BLaER1 (cell line): ENCODE data around the gene ACTL6B.
"Not testable (repeated sequence)": the region's sequence is repeated elsewhere in the genome, so short reads cannot be mapped to it uniquely, and the experiment has no call there.

Experiments used
- H3K27ac ChIP-seq: shearing (Covaris generic); formaldehyde crosslinking; 2 replicates; pipeline ENCODE4 v1.8.1; 2022
- H3K27me3 ChIP-seq: shearing (Covaris generic); formaldehyde crosslinking; 2 replicates; pipeline ENCODE4 v1.8.1; 2022
- H3K36me3 ChIP-seq: shearing (Covaris generic); formaldehyde crosslinking; 2 replicates; pipeline ENCODE4 v1.8.1; 2022
- H3K4me1 ChIP-seq: shearing (Covaris generic); formaldehyde crosslinking; 2 replicates; pipeline ENCODE4 v1.8.1; 2022
- H3K4me2 ChIP-seq: shearing (Covaris generic); formaldehyde crosslinking; 2 replicates; pipeline ENCODE4 v1.8.1; 2022
- H3K4me3 ChIP-seq: shearing (Covaris generic); formaldehyde crosslinking; 2 replicates; pipeline ENCODE4 v1.8.1; 2022
- H3K9ac ChIP-seq: shearing (Covaris generic); formaldehyde crosslinking; 2 replicates; pipeline ENCODE4 v1.8.1; 2022
- H3K9me3 ChIP-seq: shearing (Covaris generic); formaldehyde crosslinking; 2 replicates; pipeline ENCODE4 v1.8.1; 2022
- H4K20me1 ChIP-seq: shearing (Covaris generic); formaldehyde crosslinking; 2 replicates; pipeline ENCODE4 v1.8.1; 2022
- Cebpa-rat ChIP-seq: shearing (Covaris generic); IDR thresholded peaks from 2 replicates; pipeline ENCODE4 v1.8.1; 2022

The ACTL6B gene

GRCh38 chr7:100673942-100674410 lies 17.7 kb upstream of the ACTL6B start:
- H3K9ac ChIP-seq = peak overlapping the region; percentile 94
- no peaks in the 10 kb centered on the region for H3K27me3 ChIP-seq
- H3K4me1 ChIP-seq = peaks cover 32% of the 10 kb centered on the region
- peaks cover 45% of the 10 kb centered on the region for H4K20me1 ChIP-seq
- peak overlapping the region; percentile 97 for H3K27ac ChIP-seq
- peaks cover 27% of the 10 kb centered on the region for H3K36me3 ChIP-seq
- no peaks in the 10 kb centered on the region for H3K9me3 ChIP-seq
- peak overlapping the region; percentile 93 for H3K4me2 ChIP-seq
- peak overlapping the region; percentile 95 for H3K4me3 ChIP-seq
- TF ChIP-seq Cebpa-rat = no peak

- Histone ChIP-seq H3K4me2 (peak within 1 kb of the TSS; percentile 93), H3K9ac (peak within 1 kb of the TSS; percentile 94), H3K9me3 (no peaks in the 10 kb centered on the region), H3K27me3 (no peaks in the 10 kb centered on the region), H3K36me3 (peaks cover 21% of the 10 kb centered on the region), H3K4me1 (peaks cover 29% of the 10 kb centered on the region), H4K20me1 (peaks cover 39% of the 10 kb centered on the region), H3K4me3 (peak within 1 kb of the TSS; percentile 95), H3K27ac (peak within 1 kb of the TSS; percentile 97)
- TF ChIP-seq Cebpa-rat = no peak
Observed at GRCh38 chr7:100673302-100673941, 17.2 kb upstream of the ACTL6B start, which contains the start of gene GNB2. TSS of gene GNB2 (plus strand) at chr7:100673740. CDS start at chr7:100676266, 2,526 bp downstream.

DNA sequence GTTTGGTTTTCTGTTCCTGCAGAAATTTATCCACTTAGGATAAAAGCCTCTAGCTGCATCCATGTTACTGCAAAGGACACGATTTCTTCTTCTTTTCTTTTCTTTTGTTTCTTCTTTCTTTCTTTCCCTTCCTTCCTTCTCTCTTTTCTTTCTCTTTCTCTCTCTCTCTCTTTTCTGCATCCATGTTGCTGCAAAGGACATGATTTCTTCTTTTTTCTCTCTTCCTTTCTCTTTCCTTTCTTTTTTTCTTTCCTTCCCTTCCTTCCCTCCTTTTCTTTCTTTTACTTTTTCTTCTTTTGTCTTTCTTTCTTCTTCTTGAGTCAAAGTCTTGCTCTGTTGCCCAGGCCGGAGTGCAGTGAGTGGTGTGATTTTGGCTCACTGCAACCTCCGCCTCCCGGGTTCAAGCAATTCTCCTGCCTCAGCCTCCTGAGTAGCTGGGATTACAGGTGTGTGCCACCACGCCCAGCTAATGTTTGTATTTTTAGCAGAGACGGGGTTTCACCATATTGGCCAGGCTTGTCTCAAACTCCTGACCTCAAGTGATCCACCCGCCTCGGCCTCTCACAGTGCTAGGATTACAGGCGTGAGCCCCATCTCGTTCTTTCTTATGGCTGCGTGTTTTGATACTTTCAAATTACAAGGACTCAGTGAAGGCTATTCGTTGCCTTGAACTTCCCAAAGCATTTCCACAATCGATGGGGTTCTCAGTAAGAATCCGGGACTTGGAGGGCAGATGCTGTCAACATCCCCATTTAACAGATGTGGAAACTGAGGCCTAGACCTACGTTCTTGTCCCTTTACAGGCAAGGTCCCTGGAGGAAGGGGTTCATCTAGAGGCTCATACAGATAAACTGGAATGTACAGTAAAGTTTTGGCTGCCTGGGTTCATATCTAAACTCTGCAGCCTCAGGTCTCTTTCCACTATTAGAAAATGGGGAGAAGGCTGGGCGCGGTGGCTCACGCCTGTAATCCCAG lies 15.4 kb upstream of the ACTL6B start:
- H3K27me3 ChIP-seq = no peaks in the 10 kb centered on the region

DNA sequence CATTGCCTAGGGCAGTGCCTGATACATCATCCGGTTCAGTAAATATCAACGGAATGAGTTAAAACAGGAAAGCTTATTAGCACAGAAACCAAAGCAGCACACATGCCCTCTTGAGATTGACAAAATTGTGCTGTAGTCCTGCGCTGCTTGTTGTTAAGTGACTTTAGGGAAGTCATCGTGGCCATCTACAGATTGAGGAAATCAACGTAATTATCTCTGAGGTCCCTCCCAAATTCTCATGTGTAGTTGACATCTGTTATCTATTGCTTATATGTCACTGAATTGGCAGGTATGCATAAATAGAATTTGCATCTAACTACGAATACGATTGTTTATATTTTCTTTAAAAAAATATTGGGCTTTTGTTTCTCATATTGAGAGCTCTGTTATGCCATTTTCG lies 13.8 kb upstream of the ACTL6B start:
- no peaks in the 10 kb centered on the region for H3K9me3 ChIP-seq
- H3K36me3 ChIP-seq = no peaks in the 10 kb centered on the region
- no peak overlapping the region for H3K27ac ChIP-seq
- H3K9ac ChIP-seq = no peak overlapping the region
- H3K4me2 ChIP-seq = no peak overlapping the region
- peaks cover 9% of the 10 kb centered on the region for H4K20me1 ChIP-seq
- H3K27me3 ChIP-seq = no peaks in the 10 kb centered on the region
- H3K4me3 ChIP-seq = no peak overlapping the region
- H3K4me1 ChIP-seq = 0 out of 2 replicates have a peak, but pooled peaks cover 7% of the 10 kb centered on the region
- no peak for TF ChIP-seq Cebpa-rat

More for the DNA sequence above, 15.4 kb upstream of the ACTL6B start:
- no peak overlapping the region for H3K9ac ChIP-seq
- peaks cover 4% of the 10 kb centered on the region for H3K36me3 ChIP-seq
- H4K20me1 ChIP-seq = peaks cover 21% of the 10 kb centered on the region
- no peak overlapping the region for H3K4me2 ChIP-seq
- H3K4me3 ChIP-seq = no peak overlapping the region
- H3K27ac ChIP-seq = no peak overlapping the region
- H3K4me1 ChIP-seq = peaks cover 11% of the 10 kb centered on the region
- no peaks in the 10 kb centered on the region for H3K9me3 ChIP-seq
- TF ChIP-seq Cebpa-rat = no peak

DNA sequence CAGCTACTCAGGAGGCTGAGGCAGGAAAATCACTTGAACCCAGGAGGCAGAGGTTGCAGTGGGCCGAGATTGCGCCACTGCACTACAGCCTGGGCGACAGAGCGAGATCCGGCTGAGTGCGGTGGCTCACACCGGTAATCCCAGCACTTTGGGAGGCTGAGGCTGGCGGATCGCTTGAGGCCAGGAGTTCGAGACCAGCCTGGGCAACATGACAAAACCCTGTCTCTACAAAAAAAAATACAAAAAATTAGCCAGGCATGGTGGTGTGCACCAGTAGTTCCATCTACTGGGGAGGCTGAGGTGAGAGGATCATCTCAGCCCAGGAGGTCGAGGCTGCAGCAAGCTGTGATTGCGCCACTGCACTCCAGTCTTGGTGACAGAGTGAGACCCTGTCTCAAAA lies 12.9 kb upstream of the ACTL6B start:
- not testable (repeated sequence) for H3K4me1 ChIP-seq, H3K9me3 ChIP-seq, H3K36me3 ChIP-seq, H4K20me1 ChIP-seq, H3K9ac ChIP-seq, H3K27ac ChIP-seq, H3K4me3 ChIP-seq, H3K4me2 ChIP-seq, H3K27me3 ChIP-seq

GRCh38 chr7:100668069-100668449 lies 11.8 kb upstream of the ACTL6B start:
- Histone ChIP-seq H3K27me3 (no peaks in the 10 kb centered on the region), H3K9me3 (no peaks in the 10 kb centered on the region), H3K4me2 (no peak overlapping the region), H3K4me1 (0 out of 2 replicates have a peak, but pooled peaks cover 6% of the 10 kb centered on the region), H3K36me3 (no peaks in the 10 kb centered on the region), H3K9ac (no peak overlapping the region), H3K27ac (no peak overlapping the region), H4K20me1 (no peaks in the 10 kb centered on the region), H3K4me3 (no peak overlapping the region)
- no peak for TF ChIP-seq Cebpa-rat

- Histone ChIP-seq H4K20me1 (no peaks in the 10 kb centered on the region), H3K27ac (no peak overlapping the region), H3K9me3 (no peaks in the 10 kb centered on the region), H3K4me2 (no peak overlapping the region), H3K27me3 (no peaks in the 10 kb centered on the region), H3K9ac (no peak overlapping the region), H3K4me1 (no peaks in the 10 kb centered on the region), H3K4me3 (no peak overlapping the region), H3K36me3 (no peaks in the 10 kb centered on the region)
- TF ChIP-seq Cebpa-rat = no peak
Observed at GRCh38 chr7:100667331-100668068, 11.3 kb upstream of the ACTL6B start.

DNA sequence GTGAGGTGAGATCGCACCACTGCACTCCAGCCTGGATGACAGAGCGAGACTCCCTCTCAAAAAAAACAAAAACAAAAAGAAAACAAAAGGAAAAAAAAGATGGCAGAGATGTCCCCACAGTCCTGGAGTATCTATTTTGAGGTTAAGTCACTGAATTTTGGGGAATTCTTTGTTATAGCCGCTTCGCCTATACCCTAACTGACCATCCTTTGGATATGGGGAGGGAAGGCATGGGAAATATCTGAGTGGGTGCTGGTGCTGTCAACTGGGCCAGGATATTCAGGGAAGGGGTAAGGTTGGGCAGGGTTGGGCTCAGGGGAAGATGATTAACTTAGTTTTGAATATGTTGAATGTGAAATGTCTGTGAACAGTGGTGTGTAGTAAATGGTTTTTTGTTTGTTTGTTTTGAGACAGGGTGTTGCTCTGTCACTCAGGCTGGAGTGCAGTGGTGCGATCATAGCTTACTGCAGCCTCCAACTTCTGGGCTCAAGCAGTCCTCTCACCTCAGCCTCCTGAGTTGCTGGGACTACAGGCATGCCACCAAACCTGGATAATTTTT lies 9.0 kb upstream of the ACTL6B start:
- no peaks in the 10 kb centered on the region for H3K27me3 ChIP-seq
- no peak overlapping the region for H3K27ac ChIP-seq
- no peak overlapping the region for H3K4me3 ChIP-seq

DNA sequence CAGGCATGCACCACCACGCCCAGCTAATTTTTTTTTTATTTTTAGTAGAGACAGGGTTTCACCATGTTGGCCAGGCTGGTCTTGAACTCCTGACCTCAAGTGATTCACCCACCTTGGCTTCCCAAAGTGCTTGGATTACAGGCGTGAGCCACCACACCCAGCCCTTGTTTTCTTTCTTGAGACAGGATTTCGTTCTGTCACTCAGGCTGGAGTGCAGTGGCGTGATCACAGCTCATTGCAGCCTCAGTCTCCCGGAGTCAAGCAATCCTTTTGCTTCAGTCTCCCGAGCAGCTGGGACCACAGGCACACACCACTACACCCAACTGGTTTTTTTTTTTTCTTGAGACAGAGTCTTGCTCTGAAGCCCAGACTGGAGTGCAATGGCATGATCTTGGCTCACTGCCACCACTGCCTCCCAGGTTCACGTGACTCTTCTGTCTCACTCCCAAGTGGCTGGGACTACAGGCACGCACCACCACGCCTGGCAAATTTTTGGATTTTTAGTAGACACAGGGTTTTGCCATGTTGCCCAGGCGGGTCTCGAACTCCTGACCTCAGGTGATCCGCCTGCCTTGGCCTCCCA lies 6.0 kb upstream of the ACTL6B start:
- not testable (repeated sequence) for H3K4me2 ChIP-seq, H3K4me1 ChIP-seq, H3K9ac ChIP-seq, H3K36me3 ChIP-seq, H3K27ac ChIP-seq, H3K9me3 ChIP-seq, H4K20me1 ChIP-seq, H3K27me3 ChIP-seq, H3K4me3 ChIP-seq

More for the DNA sequence above, 9.0 kb upstream of the ACTL6B start:
- TF ChIP-seq Cebpa-rat = no peak
- Histone ChIP-seq H3K9ac (no peak overlapping the region), H3K4me2 (no peak overlapping the region), H3K4me1 (no peaks in the 10 kb centered on the region), H3K9me3 (no peaks in the 10 kb centered on the region), H3K36me3 (no peaks in the 10 kb centered on the region), H4K20me1 (no peaks in the 10 kb centered on the region)
